Neutrophil (primary cell): Measurements from ENCODE around the gene ZNF786.

ENCODE experiments used
- H3K27ac ChIP-seq: fragments of 200-600 bp; sonication (generic); 2 replicates; pipeline ENCODE4 v1.5.1; 2016; ENCODE audit warnings: mild to moderate bottlenecking, moderate library complexity
- H3K27me3 ChIP-seq: fragments of 200-600 bp; sonication (generic); 2 replicates; pipeline ENCODE4 v1.6.0; 2016; ENCODE audit warnings: mild to moderate bottlenecking
- H3K36me3 ChIP-seq: fragments of 200-600 bp; sonication (generic); 2 replicates; pipeline ENCODE4 v1.5.1; 2017
- H3K4me1 ChIP-seq, 2 experiments: fragments of 200-600 bp in 1 of 2; sonication (generic) in 1 of 2; 1 replicate in 1 of 2; 2 replicates in 1 of 2; pipeline versions ENCODE4 v1.5.1 to v1.6.1; 2013 to 2016; ENCODE audit warnings: low read depth in 1 of 2, low read length in 1 of 2, mild to moderate bottlenecking in 1 of 2, moderate library complexity in 1 of 2; ENCODE audit not compliant: control insufficient read depth in 1 of 2, insufficient read depth in 1 of 2
- H3K4me3 ChIP-seq, 2 experiments: fragments of 200-600 bp in 1 of 2; sonication (generic) in 1 of 2; 1 replicate in 1 of 2; 2 replicates in 1 of 2; pipeline ENCODE4 v1.5.1; 2013 to 2016; ENCODE audit warnings: low read depth in 1 of 2, low read length in 1 of 2, mild to moderate bottlenecking in 1 of 2, moderate library complexity in 1 of 2
- H3K9me3 ChIP-seq: fragments of 200-600 bp; sonication (generic); 2 replicates; pipeline ENCODE4 v1.5.1; 2016
- CTCF ChIP-seq: fragments of 200-600 bp; sonication (generic); IDR thresholded peaks from 2 replicates; pipeline ENCODE4 v1.5.1; 2016; ENCODE audit warnings: antibody characterized with exemption

The ZNF786 gene

GRCh38 chr7:149125863-149126661 is 35.5 kb upstream of the ZNF786 start, which contains the start of gene ZNF425:
TSS of gene ZNF425 (minus strand) at chr7:149126324. CDS start at chr7:149126213, 111 bp downstream.
- peak within 1 kb of the TSS; percentile 94 for H3K27ac ChIP-seq
- H3K4me1 ChIP-seq, result peaks cover 16 to 20% of the 10 kb centered on the region in 2 experiments
- no peaks in the 10 kb centered on the region for H3K9me3 ChIP-seq
- peak within 1 kb of the TSS; percentile 92 to 99 for H3K4me3 ChIP-seq
- TF ChIP-seq CTCF, result peak; percentile 98
- peaks cover 4% of the 10 kb centered on the region for H3K36me3 ChIP-seq
- no peaks in the 10 kb centered on the region for H3K27me3 ChIP-seq

- peaks cover 20 to 26% of the 10 kb centered on the region in 2 experiments for H3K4me1 ChIP-seq
- peak overlapping the region; percentile 94 for H3K27ac ChIP-seq
- H3K36me3 ChIP-seq, result peaks cover under 1% of the 10 kb centered on the region
- no peaks in the 10 kb centered on the region for H3K9me3 ChIP-seq
- no peaks in the 10 kb centered on the region for H3K27me3 ChIP-seq
- H3K4me3 ChIP-seq, result peak overlapping the region; percentile 92 to 99
- no peak for TF ChIP-seq CTCF
These were observed 34.8 kb upstream of the ZNF786 start for GRCh38 chr7:149125189-149125862.

- H3K4me1 ChIP-seq, result no peaks in the 10 kb centered on the region
- no peak overlapping the region for H3K4me3 ChIP-seq
- no peaks in the 10 kb centered on the region for H3K27me3 ChIP-seq
- no peaks in the 10 kb centered on the region for H3K36me3 ChIP-seq
- no peaks in the 10 kb centered on the region for H3K9me3 ChIP-seq
- H3K27ac ChIP-seq, result no peak overlapping the region
- TF ChIP-seq CTCF, result no peak
These were observed 19.5 kb upstream of the ZNF786 start for GRCh38 chr7:149109969-149110368.

GRCh38 chr7:149104749-149105148 is 14.2 kb upstream of the ZNF786 start:
- no peaks in the 10 kb centered on the region for H3K9me3 ChIP-seq
- TF ChIP-seq CTCF, result no peak
- no peaks in the 10 kb centered on the region for H3K4me1 ChIP-seq
- no peak overlapping the region for H3K4me3 ChIP-seq
- H3K27ac ChIP-seq, result no peak overlapping the region
- H3K27me3 ChIP-seq, result no peaks in the 10 kb centered on the region
- no peaks in the 10 kb centered on the region for H3K36me3 ChIP-seq

- Histone ChIP-seq H3K27me3 (no peaks in the 10 kb centered on the region), H3K9me3 (no peaks in the 10 kb centered on the region), H3K4me3 (no peak overlapping the region), H3K27ac (no peak overlapping the region), H3K4me1 (no peaks in the 10 kb centered on the region), H3K36me3 (no peaks in the 10 kb centered on the region)
- TF ChIP-seq CTCF, result no peak
These were observed 13.7 kb upstream of the ZNF786 start for GRCh38 chr7:149104214-149104613.
